GM19035 (cell line): ENCODE measurements around the gene MDH1B.

Experiments used
- ATAC-seq: cut with Tn5 transposase; IDR thresholded peaks from one replicate; pipeline ENCODE4 v1.9.1; 2021; ENCODE audit not compliant: unreplicated experiment

The MDH1B gene

DNA sequence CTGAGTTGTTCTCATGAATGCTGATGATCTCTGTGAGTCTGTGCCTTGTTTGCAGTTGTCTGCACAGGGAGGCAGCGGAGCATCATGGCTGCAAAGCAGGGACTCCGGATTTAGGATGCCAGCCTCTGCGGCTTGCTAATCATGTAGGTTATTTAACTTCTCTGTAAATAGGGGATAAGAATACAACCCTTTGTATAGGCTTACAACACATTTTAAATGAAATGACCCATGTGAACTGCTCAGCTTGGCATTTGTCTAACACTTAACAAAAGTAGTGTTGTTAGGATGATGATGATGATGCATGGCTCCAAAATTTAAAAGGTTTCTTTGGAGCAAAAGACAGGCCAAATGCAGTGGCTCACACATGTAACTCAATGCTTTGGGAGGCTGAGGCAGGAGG is 66.3 kb downstream of the MDH1B start:
- no peak for ATAC-seq

GRCh38 chr2:206696910-206697309 is 68.2 kb downstream of the MDH1B start:
- no peak for ATAC-seq

GRCh38 chr2:206693399-206694137 is 71.6 kb downstream of the MDH1B start:
- no peak for ATAC-seq

DNA sequence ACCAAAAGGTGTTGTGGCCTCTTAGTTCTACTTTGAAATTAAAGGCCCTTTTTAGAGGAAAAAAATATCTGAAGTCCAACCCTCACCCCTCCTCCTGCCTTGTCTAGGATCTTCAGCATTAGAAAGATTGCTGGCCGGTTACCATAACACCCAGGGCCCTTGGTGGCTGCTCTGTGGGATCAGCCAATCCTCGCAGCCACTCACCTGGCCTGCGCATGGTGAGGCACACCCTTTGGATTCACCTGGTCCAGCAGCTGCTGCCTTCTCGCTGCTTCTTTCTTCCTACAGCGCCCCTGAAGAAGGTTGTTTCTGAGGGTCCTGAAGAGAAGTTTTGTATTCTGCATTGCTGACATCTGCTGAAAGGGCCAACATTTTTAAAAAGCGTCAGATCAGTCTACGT is 72.2 kb downstream of the MDH1B start:
- no peak for ATAC-seq

DNA sequence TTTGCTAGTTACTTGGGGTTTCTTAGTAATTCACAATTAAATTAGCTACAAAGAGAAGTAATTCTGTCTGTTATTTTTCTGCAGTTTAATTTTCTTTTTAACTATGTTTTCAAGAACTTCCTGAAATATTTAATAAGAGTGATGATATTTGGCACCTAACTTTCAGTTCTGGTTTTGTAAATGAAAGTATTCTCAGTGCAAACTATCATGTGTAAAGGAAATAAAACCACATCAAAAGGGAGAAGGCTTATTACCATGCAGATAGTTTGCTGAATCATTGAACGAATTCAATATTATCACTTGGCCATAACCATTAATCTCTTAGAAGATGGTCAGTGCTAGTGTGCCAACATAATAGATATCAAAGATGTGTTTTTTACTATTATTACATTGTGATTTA is 76.1 kb downstream of the MDH1B start:
- ATAC-seq: no peak

GRCh38 chr2:206688453-206688852 is 76.7 kb downstream of the MDH1B start:
- no peak for ATAC-seq
